Hematopoietic multipotent progenitor cell treated with erythropoietin and hydrocortisone succinate and interleukin-3 and kit ligand, for 6 days (in vitro differentiated cells): ENCODE results near the gene TLE4.
"Not testable (repeated sequence)": the region's sequence is repeated elsewhere in the genome, so short reads cannot be mapped to it uniquely, and the experiment has no call there.

Experiments used
- DNase-seq: peaks from one replicate; pipeline ENCODE4 v3.0.0-alpha.2; 2015

TLE4 gene

GRCh38 chr9:79745752-79746336 is 174.1 kb downstream of the TLE4 start:
- no peak for DNase-seq

GRCh38 chr9:79751895-79752466 is 180.2 kb downstream of the TLE4 start:
- DNase-seq: not testable (repeated sequence)

GRCh38 chr9:79756414-79756813 is 184.6 kb downstream of the TLE4 start:
- no peak for DNase-seq

- no peak for DNase-seq
Measured at GRCh38 chr9:79757074-79757473, 185.3 kb downstream of the TLE4 start.

- DNase-seq: no peak
Measured at GRCh38 chr9:79757881-79758669, 186.3 kb downstream of the TLE4 start.

- DNase-seq: no peak
Measured at GRCh38 chr9:79759460-79759859, 187.7 kb downstream of the TLE4 start.

- no peak for DNase-seq
Measured at GRCh38 chr9:79762070-79762469, 190.3 kb downstream of the TLE4 start.

GRCh38 chr9:79763671-79764285 is 192.0 kb downstream of the TLE4 start:
- DNase-seq: no peak

- DNase-seq: no peak
Measured at GRCh38 chr9:79764374-79764773, 192.6 kb downstream of the TLE4 start.

- no peak for DNase-seq
Measured at GRCh38 chr9:79765466-79765865, 193.7 kb downstream of the TLE4 start.

GRCh38 chr9:79766091-79766490 is 194.3 kb downstream of the TLE4 start:
- DNase-seq: no peak

- no peak for DNase-seq
Measured at GRCh38 chr9:79768194-79768593, 196.4 kb downstream of the TLE4 start.

GRCh38 chr9:79769476-79770275 is 197.9 kb downstream of the TLE4 start:
- DNase-seq: no peak

- no peak for DNase-seq
Measured at GRCh38 chr9:79774356-79774755, 202.6 kb downstream of the TLE4 start.
